NT2/D1 (cell line): ENCODE data around the gene NOL6.

Source experiments
- SUZ12 ChIP-seq: IDR thresholded peaks from 2 replicates; pipeline ENCODE4 v1.6.1; 2011; ENCODE audit not compliant: insufficient read length, insufficient read depth; ENCODE audit errors: extremely low read depth
- YY1 ChIP-seq: IDR thresholded peaks from 2 replicates; pipeline ENCODE4 v1.6.1; 2011; ENCODE audit not compliant: insufficient read length, insufficient read depth
- ZNF274 ChIP-seq: IDR thresholded peaks from 2 replicates; pipeline ENCODE4 v1.6.1; 2011; ENCODE audit warnings: mild to moderate bottlenecking, low read depth, low read length

- no peak for TF ChIP-seq ZNF274
- no peak for TF ChIP-seq YY1
- TF ChIP-seq SUZ12, result no peak
These were observed 59.5 kb downstream of the NOL6 start for GRCh38 chr9:33414268-33414667.
